ENCODE data around the gene PACRGL.
"Not testable (repeated sequence)": the region's sequence is repeated elsewhere in the genome, so short reads cannot be mapped to it uniquely, and the experiment has no call there.

The PACRGL gene

DNA sequence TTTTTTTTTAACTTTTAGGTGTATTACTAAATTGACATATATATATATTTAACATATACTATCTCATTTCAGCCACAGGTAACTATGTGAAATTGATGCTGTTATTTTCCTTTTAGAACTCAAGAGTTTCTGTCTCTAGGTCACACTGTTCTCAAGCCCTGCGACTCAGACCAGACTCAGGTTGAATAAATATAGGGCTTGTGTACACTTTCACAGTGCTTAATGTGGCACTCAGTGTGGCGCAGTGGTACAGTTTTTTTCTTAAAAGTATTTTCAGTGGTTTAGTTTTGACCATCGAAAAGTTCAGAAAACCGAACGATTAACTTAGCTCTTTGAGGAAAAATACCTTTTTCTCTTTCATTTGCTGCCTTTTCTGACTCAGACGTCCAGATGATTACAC lies 24.7 kb downstream of the PACRGL start:
- no peak for DNase-seq

DNA sequence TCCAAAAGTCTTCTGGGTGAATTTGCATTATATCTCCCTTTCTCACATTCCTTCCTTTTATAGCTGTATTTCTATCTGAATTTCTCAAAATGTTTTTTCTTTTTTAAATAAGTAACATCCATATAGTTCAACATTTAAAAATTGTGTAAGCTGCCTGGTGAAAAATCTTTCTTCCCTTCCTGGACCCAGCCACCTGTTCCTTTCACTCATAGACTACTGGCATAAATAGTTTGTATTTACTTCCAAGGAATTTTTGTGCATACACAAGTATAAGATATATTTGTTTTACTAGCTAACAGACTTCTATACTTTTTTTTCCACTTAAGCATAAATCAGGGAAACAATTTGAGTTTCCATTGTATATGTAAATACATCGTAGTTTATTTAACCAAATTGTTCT lies 35.7 kb downstream of the PACRGL start:
- no peak for DNase-seq

DNA sequence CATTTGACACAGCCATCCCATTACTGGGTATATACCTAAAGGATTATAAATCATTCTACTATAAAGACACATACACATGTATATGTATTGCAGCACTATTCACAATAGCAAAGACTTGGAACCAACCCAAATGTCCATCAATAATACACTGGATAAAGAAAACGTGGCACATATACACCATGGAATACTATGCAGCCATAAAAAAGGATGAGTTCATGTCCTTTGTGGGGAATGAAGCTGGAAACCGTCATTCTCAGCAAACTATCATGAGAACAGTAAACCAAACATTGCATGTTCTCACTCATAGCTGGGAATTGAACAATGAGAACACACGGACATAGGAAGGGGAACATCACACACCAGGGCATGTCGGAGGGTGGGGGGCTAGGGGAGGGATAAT lies 45.7 kb downstream of the PACRGL start:
- DNase-seq: not testable (repeated sequence)

DNA sequence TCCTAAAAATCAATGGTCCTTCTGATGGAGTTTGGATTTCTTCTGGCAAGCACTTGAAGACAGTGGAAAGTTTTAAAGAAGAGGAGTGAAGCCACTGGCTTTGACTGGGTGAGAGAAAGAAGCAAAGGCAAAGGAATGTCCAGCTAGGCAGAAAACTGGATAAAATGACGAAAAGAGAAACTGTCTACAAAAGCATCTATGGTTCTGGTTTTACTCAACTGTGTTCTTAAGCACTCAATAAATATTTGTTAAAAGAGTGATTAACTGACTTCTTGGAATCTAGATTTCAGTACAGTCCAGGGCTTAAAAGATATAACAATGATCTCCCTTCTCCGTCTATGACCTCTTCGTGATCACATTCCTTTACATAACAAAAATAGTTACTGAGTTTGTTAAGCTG lies 52.4 kb downstream of the PACRGL start:
- DNase-seq: no peak

DNA sequence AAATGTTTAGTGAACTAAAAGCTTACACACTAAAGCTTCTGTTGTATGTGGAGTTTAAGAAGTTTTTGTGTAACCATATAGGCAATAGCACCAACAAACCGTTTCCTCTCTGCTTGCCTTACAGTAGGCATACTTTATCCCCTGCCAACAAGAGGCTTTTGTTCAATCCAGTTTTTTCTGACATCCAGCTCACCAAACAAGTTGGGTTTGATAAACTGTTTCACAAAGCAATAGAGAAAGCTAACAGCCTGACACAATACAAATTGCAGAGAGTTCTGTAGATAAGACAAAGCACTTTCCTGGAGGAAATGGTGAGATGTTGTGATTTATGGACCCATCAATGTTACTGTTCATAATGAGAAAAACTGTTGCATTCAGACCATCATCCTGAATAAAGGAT lies 53.8 kb downstream of the PACRGL start:
- no peak for DNase-seq

DNA sequence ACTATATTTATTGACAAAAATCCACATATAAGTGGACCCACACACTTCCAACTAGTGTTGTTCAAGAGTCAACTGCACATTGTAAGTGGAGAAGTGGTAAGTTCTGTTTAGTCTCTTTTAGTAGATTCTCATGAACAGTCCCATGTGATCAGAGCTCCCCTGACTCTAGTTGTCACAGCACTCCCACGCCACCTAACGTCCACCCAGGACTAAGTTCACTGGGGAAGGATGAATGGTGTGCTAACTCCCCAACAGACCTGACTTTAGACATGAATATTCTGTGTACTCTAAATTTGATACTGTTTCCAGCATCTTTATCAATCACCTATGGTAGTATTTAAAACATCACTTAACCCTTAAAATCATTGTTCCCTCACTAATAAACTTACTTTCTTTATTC lies 59.8 kb downstream of the PACRGL start:
- no peak for DNase-seq

DNA sequence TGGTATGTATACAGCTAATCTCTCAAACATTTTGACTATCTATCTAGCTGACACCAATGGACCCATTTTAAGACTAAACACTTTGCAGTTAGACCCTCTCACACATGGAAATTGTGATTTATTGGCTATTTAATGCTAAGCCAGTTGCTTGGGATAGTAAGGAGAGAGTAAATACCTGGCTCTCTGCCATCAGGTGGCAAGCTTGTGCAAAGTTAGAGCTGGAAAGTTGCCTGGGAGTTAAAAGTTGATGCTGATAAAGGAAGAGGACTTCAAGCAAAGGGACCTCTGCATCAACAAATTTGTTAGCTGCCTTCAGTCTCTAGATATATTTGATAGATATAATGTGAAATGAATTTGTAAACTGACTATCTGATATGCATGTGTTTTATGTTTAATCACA lies 61.1 kb downstream of the PACRGL start:
- no peak for DNase-seq

DNA sequence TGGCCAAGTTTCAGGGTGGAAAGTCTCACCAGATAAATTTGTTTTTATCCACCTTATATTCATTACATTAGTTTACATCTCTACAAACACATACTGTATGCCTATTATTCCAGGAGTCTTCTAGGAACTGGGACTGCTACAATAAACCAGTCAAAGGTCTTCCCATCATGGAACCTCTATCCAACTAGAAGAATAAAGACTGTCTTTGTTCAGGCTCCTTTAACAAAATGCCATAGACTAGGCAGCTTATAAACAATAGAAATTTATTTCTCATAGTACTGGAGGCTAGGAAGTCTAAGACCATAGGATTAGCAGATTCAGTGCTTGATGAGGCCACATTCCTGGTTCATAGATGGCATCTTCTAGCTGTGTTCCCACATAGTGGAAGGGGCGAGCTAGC lies 61.6 kb downstream of the PACRGL start:
- DNase-seq: no peak

DNA sequence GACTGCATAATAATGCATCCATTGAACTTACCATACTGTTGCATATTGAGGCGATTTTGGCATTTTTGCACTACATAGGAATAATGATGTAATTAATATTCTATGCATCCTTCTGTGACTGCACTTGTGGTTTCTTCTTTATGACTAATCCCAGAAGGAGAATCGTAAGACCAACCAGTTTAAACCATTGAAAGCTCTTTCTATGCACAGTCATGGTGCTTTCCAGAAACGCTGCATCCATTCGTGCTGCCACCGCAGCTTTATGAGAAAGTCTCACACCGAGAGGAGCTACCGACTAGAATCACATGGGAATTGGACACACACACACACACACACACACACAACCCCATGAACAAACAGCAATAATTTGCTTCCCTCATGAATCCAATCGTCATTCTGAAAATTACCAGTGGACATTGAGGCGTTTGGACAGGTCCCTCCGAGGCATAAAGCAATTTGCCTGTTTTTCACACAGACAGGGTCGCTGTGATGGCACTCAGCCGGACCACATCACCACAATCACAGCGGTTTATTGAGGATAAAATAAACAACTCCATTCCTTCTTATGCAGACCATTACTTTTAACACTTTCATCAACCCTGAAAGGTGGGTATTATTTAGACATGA lies 64.2 kb downstream of the PACRGL start:
- no peak for DNase-seq

DNA sequence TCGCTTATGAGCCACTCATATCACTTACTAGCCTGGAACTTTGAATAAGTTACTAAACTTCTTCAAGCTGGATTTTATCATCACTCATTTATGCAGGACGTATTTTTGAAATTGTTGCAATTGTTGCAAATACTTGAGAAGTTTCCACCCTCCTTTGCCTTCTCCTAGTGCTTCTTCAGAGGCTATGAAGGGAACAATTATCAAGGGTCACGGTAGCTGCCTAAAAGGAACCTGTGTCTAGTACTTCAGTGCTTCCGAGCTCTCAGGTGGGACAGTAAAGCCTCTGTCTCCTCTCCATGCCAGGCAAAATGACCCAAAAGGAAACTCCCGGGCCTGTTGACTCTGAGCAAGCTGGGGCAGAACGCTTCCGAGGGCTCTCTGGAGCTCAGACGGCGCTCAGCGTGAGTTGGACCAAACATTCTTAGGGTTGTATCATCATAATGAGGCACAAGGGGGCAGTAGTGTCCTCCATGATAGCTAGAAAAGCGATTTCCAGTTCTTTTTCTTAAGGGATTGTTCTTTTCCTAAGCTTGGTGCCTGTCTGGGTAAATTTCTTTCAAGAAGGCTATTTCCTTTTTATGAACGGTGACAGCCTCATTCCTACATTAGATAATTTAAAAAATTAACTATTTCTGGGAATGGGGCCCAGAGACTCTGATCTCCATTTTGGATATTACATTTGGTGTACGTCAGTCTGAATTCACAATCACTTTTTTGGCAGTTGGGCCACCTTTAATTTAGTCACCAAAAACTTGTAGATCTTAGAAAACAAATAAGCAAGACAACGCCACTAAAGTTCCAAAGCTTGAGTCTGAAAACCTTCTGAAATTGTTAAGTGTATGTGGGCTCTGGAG lies 73.1 kb downstream of the PACRGL start:
- peak; percentile 33 for DNase-seq

DNA sequence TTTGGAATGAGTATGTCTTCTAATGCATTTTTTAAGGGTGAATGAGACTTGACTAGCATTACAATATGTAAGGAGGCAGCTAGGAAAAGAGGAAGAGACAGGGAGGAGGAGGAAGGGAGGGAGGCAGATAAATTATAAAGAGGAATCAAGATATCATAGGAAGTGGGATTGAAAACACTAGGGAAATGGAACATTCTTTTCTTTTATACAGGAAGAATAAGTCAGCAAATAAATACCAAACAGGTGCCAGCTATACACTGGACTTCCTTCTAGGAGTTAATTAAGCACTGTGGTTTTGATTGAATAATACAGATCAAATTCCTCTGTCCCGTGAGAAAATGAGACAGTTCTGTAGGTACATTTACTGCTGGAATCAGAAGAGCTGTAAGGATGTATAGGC lies 78.6 kb downstream of the PACRGL start:
- DNase-seq: no peak

DNA sequence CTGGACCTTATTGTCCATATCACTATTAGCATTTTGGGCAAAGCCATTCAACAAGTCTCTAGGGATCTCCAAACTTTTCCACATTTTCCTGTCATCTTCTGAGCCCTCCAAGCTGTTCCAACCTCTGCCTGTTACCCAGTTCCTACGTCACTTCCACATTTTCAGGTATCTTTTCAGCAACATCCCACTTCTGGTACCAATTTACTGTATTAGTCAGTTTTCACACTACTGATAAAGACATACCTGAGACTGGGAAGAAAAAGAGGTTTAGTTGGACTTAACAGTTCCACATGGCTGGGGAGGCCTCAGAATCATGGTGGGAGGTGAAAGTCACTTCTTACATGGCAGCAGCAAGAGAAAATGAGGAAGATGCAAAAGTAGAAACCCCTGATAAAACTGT lies 82.9 kb downstream of the PACRGL start:
- DNase-seq: not testable (repeated sequence)

DNA sequence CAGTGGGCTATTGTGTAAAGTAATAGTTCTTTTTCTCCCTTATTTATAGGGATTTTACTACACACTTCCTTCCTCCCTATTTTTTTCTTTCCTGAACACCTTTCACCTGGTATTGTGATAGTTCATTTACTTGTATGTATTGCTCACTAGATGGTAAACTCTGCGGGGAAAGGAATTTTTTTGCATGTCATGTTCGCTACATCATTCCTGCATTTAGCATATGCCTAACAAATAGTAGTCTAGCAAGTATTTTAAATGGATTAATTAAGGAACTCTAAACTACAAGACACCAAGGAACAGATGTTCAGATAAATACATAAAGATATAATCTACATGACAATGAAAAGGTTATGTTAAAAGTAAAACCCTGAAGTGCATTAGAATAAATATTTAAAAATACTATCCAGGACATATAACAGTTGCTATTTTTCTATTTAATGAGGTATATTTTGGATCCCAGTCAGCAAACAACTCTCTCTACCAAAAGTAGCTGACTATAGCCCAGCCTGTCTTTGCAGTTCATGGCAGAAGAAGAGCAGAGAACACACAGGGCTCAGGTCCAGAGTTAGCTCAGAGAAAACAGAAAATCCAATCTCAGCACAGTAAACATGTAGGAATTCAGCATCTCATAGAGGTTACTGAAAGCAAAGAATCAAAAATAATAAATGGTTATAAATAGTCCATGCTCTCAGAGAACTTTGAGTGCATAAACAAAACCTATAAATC lies 87.8 kb downstream of the PACRGL start:
- no peak for DNase-seq
